ENCODE results near the gene THOC2. TPM values are rescaled to one million over a fixed set of nuclear protein-coding genes. Genes with fewer than 3 reads are reported as not detected.
"Not testable (repeated sequence)": the region's sequence is repeated elsewhere in the genome, so short reads cannot be mapped to it uniquely, and the experiment has no call there.

THOC2 gene
- total RNA-seq, 2 donors from 2014 or later, result 103 to 123 TPM

DNA sequence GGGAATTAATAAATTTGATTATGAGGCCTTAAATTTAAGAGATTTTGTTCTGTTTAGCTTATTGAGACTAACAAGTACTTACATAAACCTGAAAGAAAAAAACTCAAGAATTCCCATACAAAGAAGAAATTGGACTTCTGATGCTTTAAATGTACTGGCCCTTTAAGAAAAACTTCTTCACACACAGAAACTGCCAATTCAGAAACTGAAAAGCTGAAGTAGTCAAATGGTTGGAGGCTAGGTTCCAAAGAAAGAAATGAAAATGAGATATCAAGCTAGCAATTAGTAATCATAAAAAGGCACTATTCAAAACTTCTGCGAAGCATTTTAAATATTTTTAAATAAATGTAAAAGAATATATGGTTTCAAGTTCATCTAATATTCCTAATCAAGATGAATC, 151.3 kb downstream of the THOC2 start:
- no peak overlapping the region for H3K4me3 ChIP-seq
- no peak for ATAC-seq (ENCODE audit: insufficient number of reproducible peaks, low FRiP score, low read depth)
- H3K36me3 ChIP-seq, result no peaks in the 10 kb centered on the region
- no peaks in the 10 kb centered on the region for H3K9me3 ChIP-seq
- H3K27me3 ChIP-seq (replicated peaks; ENCODE audit: insufficient read depth), result no peaks in the 10 kb centered on the region
- no peak for DNase-seq (ENCODE audit: low spot score)
- TF ChIP-seq, protein P1, sequence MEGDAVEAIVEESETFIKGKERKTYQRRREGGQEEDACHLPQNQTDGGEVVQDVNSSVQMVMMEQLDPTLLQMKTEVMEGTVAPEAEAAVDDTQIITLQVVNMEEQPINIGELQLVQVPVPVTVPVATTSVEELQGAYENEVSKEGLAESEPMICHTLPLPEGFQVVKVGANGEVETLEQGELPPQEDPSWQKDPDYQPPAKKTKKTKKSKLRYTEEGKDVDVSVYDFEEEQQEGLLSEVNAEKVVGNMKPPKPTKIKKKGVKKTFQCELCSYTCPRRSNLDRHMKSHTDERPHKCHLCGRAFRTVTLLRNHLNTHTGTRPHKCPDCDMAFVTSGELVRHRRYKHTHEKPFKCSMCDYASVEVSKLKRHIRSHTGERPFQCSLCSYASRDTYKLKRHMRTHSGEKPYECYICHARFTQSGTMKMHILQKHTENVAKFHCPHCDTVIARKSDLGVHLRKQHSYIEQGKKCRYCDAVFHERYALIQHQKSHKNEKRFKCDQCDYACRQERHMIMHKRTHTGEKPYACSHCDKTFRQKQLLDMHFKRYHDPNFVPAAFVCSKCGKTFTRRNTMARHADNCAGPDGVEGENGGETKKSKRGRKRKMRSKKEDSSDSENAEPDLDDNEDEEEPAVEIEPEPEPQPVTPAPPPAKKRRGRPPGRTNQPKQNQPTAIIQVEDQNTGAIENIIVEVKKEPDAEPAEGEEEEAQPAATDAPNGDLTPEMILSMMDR (IDR thresholded peaks at IDR 0.05), result no peak
- H3K4me1 ChIP-seq (ENCODE audit: control insufficient read depth in 1 of 2, low read depth in 2 of 2), result no peaks in the 10 kb centered on the region
- H3K27ac ChIP-seq, result no peak overlapping the region

DNA sequence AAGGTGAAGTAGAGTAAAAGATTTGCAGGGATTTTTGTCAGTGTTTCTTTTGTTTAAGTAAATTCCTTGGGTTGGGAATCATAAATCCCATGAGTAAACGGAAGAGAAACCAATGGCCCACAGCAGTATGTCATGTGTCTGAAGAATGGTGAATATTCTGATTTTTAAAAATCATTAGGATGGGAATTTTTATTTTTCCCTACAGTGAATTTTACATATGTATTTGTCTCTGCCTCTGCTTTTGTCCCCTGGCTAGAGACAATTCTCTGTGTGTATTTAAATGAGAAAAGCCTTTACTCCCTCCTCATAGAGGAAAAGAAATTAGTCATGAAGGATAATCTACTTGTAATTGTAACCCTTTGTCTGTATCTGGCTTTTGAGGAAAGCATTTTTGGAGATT, 152.1 kb downstream of the THOC2 start:
- H3K4me3 ChIP-seq, result no peak overlapping the region
- no peaks in the 10 kb centered on the region for H3K36me3 ChIP-seq
- TF ChIP-seq, protein P1 (IDR thresholded peaks at IDR 0.05), result no peak
- H3K9me3 ChIP-seq, result no peaks in the 10 kb centered on the region
- no peaks in the 10 kb centered on the region for H3K27me3 ChIP-seq (replicated peaks; ENCODE audit: insufficient read depth)
- H3K27ac ChIP-seq, result no peak overlapping the region
- no peak for DNase-seq (ENCODE audit: low spot score)
- H3K4me1 ChIP-seq (ENCODE audit: control insufficient read depth in 1 of 2, low read depth in 2 of 2), result no peaks in the 10 kb centered on the region
- ATAC-seq (ENCODE audit: insufficient number of reproducible peaks, low FRiP score, low read depth), result no peak

DNA sequence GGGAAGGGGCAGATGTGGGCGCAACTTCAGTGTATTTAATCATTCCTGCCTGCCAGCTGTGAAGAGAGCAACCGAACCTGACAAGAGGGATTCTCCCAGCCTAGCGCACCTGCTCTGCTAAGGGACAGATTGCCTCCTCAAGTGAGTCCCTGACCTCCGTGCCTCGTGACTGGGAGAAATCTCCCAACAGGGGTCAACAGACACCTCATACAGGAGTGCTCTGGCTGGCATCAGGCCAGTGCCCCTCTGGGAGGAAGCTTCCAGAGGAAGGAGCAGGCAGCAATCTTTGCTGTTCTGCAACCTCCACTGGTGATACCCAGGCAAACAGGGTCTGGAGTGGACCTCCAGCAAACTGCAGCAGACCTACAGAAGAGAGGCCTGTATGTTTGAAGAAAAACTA, 158.8 kb downstream of the THOC2 start:
- not testable (repeated sequence) for H3K9me3 ChIP-seq; H3K27me3 ChIP-seq (replicated peaks; ENCODE audit: insufficient read depth); ATAC-seq (ENCODE audit: insufficient number of reproducible peaks, low FRiP score, low read depth); H3K36me3 ChIP-seq; DNase-seq (ENCODE audit: low spot score); H3K4me3 ChIP-seq; H3K27ac ChIP-seq; H3K4me1 ChIP-seq (ENCODE audit: control insufficient read depth in 1 of 2, low read depth in 2 of 2)

GRCh38 chrX:123570011-123570590, 162.8 kb downstream of the THOC2 start:
- Histone ChIP-seq H3K4me1 (ENCODE audit: control insufficient read depth in 1 of 2, low read depth in 2 of 2) (no peaks in the 10 kb centered on the region), H3K27ac (no peak overlapping the region), H3K36me3 (no peaks in the 10 kb centered on the region), H3K27me3 (replicated peaks; ENCODE audit: insufficient read depth) (no peaks in the 10 kb centered on the region), H3K4me3 (no peak overlapping the region), H3K9me3 (no peaks in the 10 kb centered on the region)
- TF ChIP-seq, protein P1 (IDR thresholded peaks at IDR 0.05), result no peak
- no peak for ATAC-seq (ENCODE audit: insufficient number of reproducible peaks, low FRiP score, low read depth)
- no peak for DNase-seq (ENCODE audit: low spot score)

- Histone ChIP-seq H3K27me3 (replicated peaks; ENCODE audit: insufficient read depth) (no peaks in the 10 kb centered on the region), H3K36me3 (no peaks in the 10 kb centered on the region), H3K9me3 (no peaks in the 10 kb centered on the region), H3K4me1 (ENCODE audit: control insufficient read depth in 1 of 2, low read depth in 2 of 2) (no peaks in the 10 kb centered on the region), H3K4me3 (no peak overlapping the region), H3K27ac (no peak overlapping the region)
- ATAC-seq (ENCODE audit: insufficient number of reproducible peaks, low FRiP score, low read depth), result no peak
- DNase-seq (ENCODE audit: low spot score), result no peak
- TF ChIP-seq, protein P1 (IDR thresholded peaks at IDR 0.05), result no peak
Observed at GRCh38 chrX:123563167-123563566, 169.7 kb downstream of the THOC2 start.

All from thoracic aorta (tissue), 2 donors.